NCI-H1092 treated with DMSO at 0.1 percent for 48 hours (cell line): ENCODE results near the gene TJP3.

Source experiments
- DNase-seq: peaks from one replicate; lab custom pipeline; 2025; lab: John Stamatoyannopoulos, UW

Gene TJP3

DNA sequence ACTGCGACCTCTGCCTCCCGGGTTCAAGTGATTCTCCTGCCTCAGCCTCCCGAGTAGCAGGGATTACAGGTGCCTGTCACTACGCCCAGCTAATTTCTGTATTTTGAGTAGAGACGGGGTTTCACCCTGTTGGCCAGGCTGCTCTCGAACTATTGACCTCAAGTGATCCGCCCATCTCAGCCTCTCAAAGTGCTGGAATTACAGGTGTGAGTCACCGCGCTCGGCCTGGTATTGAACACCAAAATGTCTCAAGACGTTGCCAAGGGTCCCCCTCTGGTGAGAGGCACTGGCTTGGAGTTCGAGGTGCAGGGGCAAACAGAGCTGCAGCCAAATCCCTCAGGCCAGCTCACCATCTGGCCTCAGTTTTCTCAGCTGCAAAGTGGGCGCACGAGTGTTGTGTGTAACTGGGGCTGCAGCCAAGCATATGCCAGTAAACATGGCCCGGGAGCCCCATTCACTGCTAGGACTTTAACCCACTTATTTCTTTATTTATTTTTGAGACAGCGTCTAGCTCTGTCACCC is 8.0 kb downstream of the TJP3 start:
- no peak for DNase-seq

DNA sequence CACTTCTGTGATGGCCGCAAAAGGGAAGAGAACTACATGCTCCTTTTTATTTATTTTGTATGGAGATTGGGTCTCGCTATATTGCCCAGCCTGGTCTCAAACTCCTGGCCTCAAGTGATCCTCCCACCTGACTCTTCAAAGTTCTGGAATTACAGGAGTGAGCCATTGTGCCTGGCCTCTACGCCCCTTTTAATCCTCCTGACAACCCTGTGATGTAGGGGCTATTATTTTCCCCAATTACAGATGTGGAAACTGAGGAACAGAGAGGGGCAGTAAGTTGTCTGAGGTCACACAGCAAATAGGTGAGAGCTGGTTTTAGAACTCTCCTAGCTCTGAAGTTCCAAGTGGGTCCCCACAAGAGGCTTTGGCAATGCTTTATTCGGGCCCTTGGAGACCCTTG is 11.7 kb downstream of the TJP3 start:
- DNase-seq = no peak

DNA sequence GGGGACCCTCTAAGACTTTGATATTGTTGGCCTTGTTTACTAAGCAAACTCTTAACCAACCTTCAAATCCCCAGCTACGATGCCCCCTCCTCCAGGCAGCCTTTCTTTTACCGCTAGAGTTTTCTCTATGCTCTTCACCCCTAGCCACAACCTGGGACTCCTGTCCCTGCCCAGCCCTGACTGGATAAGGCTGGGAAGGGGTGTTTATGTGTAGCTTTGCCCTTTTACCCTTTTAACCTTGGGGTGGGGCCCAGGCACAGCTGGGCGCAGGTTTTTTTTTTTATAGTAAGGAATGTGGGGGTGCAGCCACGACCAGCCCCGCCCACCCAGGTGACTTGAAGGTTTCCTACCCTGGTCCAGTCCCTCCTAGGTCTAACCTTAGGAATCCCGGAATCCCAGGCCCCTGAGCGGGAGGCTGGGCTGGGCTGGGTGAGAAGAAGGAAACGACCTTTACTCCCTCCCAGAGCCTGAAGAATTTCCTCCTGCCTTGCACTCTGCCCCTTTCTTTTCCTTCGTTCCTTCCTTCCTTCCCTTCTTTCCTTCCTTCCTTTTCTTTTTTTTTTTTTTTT is 12.2 kb downstream of the TJP3 start:
- DNase-seq = no peak

DNA sequence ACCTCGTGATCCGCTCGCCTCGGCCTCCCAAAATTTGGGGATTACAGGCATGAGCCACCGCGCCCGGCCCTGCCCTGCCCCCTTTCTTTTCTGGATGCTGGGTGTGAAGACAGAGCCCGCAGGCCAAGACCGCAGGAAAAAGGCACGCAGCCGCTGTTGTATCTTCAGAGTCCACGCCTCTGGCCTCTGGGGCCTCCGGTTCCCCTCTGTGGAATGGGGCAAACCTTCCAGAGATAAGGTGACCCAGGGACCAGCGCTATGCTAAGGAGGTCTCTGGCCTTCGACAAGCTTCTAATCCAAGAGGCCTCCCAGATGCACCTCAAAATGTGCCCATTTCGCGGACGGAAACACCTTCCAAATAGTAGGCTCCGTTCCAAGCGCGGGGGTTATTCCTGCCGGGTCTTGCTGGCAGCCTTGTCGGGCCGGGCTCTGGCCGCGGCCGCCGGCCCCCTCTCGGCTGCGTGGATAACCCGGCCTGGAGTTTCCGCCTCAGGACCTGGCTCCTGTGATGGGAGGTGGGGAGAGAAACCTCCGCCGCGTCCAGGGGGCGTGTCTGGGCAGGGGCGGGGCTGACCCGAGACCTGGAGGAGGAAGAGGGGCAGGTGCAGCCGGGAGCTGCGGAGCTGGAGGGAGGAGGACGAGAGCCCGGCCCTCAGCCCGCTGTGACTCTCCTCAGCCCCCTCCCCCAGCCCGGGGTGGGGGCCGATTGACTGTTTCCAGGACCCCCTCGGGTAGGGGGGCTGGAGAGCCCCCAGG is 13.1 kb downstream of the TJP3 start:
- peak; percentile 63 for DNase-seq

DNA sequence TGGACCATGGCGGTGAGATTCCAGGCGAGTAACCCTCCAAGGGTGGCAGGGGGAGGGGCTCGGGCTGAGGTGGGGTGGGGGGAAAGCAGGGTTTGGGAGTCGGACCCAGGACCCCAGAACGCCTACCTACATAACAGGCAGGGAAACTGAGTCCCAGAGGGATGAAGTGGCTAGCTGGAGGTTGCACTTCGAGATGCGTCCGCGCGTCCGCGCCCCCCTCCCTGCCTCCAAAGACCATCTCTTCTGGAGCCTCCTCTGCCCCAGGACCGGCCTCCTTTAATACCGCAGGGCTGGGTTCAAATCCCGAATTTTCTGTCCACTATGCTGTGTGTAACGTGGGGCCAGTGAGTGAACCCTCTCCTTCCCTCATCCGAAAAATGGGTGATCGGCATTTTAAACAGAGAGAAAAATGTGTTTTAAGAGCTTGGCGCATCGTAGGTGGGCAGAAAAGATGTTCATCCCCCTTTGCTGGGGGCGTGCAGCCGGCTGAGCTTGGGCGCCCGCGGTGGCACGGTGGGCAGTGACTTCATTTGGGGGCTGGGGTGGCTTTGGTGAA is 13.8 kb downstream of the TJP3 start:
- DNase-seq = no peak

DNA sequence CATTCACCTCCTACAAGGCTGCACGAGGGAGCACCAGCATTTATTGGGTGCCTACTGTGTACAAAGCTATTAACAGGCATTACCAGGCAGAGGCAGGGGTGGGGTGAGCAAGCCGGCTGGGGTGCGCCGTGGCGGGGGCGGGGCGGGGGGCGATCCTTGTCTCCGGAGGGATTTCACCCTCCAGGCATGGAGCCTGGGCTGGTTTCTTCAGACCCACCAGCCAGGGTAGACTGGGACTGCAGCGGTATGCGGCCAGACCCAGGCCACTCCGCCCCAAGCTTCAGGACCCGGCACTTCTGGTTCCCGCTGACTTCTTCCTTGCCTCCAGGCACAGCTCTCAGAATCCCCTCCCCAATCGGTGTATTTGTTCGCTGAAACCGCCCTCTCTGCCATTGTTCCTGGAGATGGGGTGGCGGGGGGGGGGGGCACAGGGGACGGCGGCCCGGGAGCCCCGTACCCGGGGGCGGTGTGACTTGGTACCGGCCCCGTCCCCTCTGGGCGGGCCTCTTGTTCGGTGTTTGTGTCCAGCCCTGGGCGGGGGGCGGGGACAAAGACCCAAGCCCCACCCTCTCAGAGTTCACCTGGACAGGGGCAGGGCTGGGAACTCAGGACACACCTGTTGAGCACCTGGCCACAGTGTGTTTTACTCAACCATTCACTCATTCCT is 14.4 kb downstream of the TJP3 start:
- DNase-seq = no peak

DNA sequence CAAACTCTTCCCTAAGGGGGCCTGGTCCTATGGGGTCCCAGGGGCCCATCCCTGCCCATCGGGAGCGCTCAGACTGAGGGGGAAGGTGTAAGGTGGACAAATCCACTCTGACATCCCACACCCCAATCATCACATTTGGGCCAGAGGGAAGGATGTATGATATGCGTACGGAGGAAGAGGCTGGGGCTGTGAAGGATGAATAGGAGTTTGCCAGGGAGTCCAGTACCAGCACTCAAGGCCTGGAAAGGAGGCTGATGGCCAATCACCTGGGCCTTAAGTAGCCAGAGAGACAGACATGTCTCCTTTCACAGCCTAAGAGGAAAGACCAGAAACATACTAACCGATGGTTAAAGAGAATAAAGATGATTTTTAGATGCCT is 14.9 kb downstream of the TJP3 start:
- no peak for DNase-seq

DNA sequence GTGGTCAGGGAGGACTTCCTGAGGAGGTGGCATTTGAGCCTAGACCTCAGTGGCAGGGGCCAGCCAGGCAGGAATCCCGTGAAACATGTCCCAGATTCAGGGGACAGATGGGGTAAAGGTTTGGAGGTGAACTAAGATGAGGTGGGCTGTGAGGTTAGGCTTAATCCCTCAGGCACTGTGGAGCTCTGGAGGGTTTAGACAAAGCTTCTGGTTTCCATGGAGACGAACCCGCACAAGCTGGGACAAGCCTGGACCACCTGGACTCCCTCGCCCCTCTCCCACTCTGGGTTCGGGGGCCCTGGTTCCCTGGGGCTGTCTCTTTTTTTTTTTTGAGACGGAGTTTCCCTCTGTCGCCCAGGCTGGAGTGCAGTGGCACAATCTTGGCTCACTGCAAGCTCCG is 15.7 kb downstream of the TJP3 start:
- DNase-seq = no peak

DNA sequence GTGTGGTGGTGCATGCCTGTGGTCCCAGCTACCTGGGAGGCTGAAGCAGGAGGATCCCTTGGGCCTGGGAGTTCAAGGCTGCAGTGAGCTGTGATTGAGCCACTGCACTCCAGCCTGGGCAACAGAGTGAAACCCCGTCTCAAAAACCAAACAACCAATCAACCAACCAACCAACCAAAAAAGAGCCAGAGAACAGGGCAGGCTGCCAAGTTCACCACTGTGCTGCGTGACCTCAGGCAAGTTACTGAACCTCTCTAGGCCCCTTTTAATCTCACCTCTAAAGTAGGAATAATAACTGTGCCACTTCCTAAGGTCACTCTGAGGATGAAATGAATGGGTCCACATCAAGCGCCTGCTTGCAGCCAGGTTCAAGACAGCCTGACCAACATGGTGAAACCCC is 16.9 kb downstream of the TJP3 start:
- DNase-seq = no peak

DNA sequence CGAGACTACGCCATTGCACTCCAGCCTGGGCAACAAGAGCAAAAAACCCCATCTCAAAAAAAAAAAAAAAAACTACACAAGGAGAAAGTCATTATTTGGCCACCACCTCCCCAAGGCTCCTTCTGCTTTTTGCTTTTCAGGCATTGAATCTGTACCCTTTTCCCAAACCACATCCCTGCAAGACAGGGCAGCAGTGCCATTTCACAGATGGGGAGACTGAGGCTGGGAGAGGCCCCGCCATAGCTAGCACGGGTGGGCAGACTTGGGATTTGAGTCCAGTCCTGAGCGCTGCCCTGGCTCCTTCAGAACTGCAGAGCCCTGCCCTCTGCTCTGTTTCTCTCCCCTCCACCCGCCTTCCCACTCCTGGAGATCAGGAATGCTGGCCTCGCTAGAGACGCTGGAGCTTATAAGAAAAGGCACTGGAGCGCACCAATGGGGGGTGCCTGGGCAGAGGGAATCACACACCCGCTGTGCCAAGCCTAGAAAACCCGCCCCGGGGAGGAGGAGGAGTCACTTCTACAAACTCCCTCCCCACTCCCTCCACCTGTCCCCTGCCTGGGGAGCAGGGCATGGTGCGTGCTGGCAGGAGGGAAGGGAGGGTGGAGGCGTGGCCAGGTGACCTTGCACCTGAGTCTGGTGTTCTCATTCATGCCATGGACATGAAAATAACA is 17.6 kb downstream of the TJP3 start:
- no peak for DNase-seq

DNA sequence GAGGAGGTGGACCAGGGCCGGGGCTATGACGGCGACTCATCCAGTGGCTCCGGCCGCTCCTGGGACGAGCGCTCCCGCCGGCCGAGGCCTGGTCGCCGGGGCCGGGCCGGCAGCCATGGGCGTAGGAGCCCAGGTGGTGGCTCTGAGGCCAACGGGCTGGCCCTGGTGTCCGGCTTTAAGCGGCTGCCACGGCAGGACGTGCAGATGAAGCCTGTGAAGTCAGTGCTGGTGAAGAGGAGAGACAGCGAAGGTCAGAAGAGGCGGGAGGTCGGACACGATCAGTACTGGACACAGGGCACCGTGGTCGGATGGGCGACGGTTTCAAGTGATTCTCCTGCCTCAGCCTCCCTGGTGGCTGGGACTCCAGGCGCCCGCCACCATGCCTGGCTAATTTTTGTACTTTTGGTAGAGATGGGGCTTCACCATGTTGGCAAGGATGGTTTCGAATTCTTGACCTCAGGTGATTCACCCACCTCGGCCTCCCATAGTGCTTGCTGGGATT is 22.3 kb downstream of the TJP3 start:
- DNase-seq = no peak

DNA sequence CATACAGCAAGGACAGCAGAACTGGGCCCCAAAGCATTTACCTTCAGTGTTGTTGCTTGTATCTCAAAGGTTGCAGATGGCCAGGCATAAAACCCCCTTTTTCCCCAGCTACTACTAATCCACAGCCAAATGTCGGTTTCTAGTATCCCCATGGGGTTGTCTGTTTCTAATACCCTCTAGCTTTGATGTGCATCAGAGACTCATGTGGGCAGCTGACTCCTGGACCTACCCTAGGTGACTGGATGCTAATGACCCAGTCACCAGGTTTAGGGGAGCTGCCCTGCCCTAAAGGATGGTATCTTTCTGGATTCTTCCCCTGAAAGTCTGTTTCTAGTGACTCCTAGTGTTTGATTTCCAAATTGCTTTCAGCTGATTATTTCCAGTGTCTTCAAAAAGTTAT is 23.9 kb downstream of the TJP3 start:
- DNase-seq = no peak

DNA sequence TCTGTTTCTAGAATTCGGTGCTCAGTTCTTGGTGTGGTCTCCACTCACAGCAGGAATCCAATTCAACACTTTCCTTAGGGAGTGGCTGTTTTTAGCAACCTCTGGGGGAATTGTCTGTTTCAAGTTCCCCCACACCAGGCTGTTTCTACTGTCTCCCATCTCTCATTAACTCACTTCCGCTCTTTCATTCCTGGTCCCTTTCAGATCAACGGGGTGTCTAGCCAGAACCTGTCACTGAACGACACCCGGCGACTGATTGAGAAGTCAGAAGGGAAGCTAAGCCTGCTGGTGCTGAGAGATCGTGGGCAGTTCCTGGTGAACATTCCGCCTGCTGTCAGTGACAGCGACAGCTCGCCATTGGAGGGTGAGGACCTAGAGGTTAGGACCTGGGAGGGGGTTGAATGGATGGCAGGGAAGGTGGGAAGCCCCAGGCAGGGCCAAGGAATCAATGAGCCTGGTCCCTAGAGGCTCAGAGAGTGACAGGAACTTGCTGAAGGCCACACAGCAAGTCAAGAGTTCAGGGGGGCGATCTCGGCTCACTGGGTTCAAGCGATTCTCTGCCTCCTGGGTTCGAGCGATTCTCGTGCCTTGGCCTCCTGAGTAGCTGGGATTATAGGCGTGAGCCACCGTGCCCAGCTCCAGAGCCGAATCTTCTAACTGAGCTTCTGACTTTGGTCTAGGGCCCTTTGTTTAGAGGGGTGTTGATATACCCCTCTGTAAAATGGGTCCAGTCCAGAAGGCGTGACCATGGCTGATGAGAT is 25.5 kb downstream of the TJP3 start:
- no peak for DNase-seq

DNA sequence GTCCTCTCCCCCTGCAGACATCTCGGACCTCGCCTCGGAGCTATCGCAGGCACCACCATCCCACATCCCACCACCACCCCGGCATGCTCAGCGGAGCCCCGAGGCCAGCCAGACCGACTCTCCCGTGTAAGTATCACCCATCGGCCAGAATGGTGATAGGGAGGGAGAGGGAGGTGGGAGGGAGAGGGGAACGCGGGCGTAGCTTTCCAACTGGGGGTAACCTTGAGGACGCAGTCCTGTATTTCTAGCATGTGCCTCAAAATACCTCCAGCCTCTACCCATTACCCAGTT is 26.1 kb downstream of the TJP3 start:
- no peak for DNase-seq

DNA sequence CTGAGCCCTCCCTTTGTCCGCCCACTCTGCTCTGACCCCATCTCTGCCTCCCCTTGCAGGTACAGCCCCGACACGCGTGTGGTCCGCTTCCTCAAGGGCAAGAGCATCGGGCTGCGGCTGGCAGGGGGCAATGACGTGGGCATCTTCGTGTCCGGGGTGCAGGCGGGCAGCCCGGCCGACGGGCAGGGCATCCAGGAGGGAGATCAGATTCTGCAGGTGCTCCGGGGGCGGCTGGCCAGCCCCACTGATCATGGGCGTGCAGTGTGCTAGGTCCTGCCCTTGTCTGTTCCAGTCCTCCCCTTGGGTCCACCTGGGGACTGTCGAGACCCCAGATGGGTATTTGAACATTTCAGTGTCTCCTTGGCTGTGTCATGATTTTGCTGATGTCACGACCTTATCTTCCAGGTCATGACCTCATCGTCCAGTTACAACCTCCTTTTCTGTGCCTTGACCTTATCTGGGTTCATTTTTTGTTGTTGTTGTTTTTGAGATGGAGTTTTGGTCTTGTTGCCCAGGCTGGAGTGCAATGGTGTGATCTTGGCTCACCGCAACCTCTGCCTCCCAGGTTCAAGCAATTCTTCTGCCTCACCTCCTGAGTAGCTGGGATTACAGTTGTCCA is 28.0 kb downstream of the TJP3 start:
- DNase-seq = no peak

DNA sequence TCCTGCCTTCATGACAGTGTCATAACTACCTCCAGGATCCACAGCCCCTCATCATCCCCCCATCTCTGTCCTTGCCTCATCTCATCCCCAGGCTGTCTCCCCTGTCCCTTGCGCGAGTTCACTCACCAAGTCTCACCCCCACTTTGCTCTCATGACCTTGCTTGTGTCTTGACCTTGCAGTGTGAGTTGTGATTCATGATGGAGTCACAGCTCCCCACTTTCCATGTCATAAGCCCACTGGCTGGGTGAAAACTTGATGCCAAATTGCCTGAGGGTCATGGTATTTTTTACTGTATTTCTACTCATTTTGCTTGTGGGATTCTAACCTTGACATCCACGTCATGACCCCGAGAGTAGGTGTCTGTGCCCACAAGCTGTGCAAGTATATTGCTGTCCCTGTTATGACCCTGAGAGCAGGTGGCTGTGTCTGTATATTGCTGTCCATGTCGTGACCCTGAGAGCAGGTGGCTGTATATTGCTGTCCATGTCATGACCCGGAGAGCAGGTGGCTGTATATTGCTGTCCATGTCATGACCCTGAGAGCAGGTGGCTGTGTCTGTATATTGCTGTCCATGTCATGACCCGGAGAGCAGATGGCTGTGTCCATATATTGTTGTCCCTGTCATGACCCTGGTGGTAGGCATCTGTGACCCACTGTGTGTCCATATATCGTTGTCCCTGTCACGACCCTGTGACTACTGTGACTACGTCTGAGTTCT is 29.5 kb downstream of the TJP3 start:
- no peak for DNase-seq

DNA sequence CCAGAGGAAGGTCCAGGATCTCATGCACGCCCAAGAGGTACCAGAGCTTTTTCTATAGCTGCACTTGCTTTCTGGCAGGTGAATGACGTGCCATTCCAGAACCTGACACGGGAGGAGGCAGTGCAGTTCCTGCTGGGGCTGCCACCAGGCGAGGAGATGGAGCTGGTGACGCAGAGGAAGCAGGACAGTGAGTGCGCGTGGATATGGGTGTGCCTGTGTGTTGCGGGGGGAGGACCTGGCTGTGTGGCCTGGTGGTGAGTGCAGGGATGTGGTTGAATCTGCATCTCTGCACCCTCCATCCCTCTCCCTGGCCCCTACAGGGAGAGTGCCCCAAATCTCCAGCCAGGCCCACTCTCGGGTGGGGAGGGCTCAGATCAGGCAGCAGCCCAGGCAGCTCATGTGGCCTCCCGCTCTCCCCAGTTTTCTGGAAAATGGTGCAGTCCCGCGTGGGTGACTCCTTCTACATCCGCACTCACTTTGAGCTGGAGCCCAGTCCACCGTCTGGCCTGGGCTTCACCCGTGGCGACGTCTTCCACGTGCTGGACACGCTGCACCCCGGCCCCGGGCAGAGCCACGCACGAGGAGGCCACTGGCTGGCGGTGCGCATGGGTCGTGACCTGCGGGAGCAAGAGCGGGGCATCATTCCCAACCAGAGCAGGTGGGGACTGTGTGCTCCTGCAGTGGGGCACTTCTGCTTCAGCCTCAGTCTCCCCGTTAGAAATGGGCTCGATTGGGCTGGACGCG is 30.5 kb downstream of the TJP3 start:
- DNase-seq = no peak

DNA sequence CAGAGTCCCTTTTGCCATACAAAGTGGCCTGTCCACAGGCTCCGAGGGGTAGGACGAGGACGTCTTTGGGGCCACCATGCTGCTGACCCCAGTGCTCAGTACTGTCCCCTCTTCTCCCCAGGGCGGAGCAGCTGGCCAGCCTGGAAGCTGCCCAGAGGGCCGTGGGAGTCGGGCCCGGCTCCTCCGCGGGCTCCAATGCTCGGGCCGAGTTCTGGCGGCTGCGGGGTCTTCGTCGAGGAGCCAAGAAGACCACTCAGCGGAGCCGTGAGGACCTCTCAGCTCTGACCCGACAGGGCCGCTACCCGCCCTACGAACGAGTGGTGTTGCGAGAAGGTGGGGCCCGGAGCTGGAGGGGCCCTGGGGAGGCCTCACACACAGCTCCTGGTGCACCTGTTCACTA is 32.2 kb downstream of the TJP3 start:
- DNase-seq = no peak

DNA sequence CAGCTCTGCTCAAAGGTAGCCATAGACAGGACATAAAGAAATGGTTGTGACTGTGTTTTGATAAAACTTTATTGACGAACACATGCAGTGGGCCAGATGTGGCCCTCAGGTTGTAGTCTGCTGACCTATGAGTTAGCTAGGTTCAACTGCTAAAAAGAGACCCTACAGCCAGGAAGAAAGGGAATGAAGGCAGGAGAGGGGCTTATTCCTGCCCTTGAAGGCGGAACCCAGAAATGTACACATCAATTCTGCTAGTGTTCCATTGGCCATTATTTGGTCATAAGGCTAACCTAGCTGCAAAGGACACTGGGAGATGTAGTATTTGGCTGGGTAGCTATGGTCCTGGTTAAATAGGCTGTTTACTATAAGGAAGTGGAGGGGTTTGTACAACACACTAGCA is 35.3 kb downstream of the TJP3 start:
- no peak for DNase-seq
